ENCODE measurements around the gene WDR6. TPM values are rescaled to one million over a fixed set of nuclear protein-coding genes. Genes with fewer than 3 reads are reported as not detected.

Gene WDR6
- total RNA-seq, 2 experiments from 2014 or later, result 132 to 134 TPM

DNA sequence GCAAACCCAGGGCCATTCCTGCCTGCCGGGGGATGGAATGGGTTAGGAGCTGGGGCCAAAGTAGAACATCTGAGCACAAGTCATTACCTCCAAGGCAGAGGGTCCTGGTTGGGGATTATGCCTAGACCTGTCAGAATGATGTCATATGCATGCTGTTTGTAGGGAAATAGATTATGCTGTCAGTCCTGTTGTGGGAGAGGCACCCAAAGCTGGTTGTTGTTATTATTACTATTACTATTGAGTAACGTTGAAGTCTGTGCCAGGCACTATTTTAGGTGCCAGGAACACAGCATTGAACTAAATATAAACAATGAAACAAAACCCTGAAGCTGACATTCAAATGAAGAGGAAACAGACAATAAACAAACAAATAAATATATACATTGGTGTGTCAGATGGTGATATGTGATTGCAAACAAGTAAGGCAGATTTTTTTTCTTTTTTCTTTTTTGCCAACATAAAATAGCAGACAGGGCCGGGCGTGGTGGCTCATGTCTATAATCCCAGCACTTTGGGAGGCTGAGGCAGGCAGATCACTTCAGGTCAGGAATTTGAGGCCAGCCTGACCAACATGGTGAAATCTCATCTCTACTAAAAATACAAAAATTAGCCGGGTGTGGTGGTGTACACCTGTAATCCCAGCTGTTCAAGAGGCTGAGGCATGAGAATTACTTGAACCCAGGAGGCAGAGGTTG lies 15.2 kb upstream of the WDR6 start:
- peak overlapping the region; percentile 85 for H3K4me3 Mint-ChIP-seq
- intact Hi-C loops (cut with DNase I, micrococcal nuclease), result loop anchor here in 1 of 2 experiments (2.0 kb wide), 1 partner anchor 15 kb away; the partner anchor contains the start of gene WDR6
- no peak for TF ChIP-seq CTCF (IDR thresholded peaks at IDR 0.05)
- no peak for ATAC-seq (ENCODE audit: poor library complexity)
- peak overlapping the region; percentile 52 to 71 for H3K27ac ChIP-seq (ENCODE audit: low read depth in 1 of 2, low read length in 2 of 2)
- no peak for DNase-seq
- peaks cover 11% of the 10 kb centered on the region for H3K36me3 ChIP-seq (ENCODE audit: insufficient read depth, low read length)
- H3K27me3 Mint-ChIP-seq, result no peaks in the 10 kb centered on the region
- H3K4me3 ChIP-seq (ENCODE audit: low read length), result peak overlapping the region; percentile 81
- ChIA-PET POLR2A (interaction anchor here (1.0 to 7.2 kb wide), 7 partner anchors 16 to 348 kb away, joined by 3 to 146 read pairs (median 43); partner anchors contain the start of genes DALRD3, IMPDH2, NDUFAF3 and QRICH1), CTCF (interaction anchor here (2.3 to 6.6 kb wide), 2 partner anchors 15 to 30 kb away, joined by 14 to 100 read pairs; partner anchors contain the start of genes NDUFAF3 and WDR6)
- H3K9me3 Mint-ChIP-seq, result no peaks in the 10 kb centered on the region
- H3K27ac Mint-ChIP-seq, result peak overlapping the region; percentile 94
- peaks cover 40% of the 10 kb centered on the region for H3K4me1 Mint-ChIP-seq (ENCODE audit: low read depth)
- no peaks in the 10 kb centered on the region for H3K9me3 ChIP-seq (ENCODE audit: control insufficient read depth in 1 of 2, insufficient read depth in 1 of 2, low read length in 2 of 2)
- peaks cover 29% of the 10 kb centered on the region for H3K36me3 Mint-ChIP-seq (ENCODE audit: low read depth)
- peaks cover 48% of the 10 kb centered on the region for H3K4me1 ChIP-seq (ENCODE audit: insufficient read depth, low read length)
- no peaks in the 10 kb centered on the region for H3K27me3 ChIP-seq (ENCODE audit: control insufficient read depth in 1 of 2, insufficient read depth in 2 of 2, low read length in 2 of 2)

DNA sequence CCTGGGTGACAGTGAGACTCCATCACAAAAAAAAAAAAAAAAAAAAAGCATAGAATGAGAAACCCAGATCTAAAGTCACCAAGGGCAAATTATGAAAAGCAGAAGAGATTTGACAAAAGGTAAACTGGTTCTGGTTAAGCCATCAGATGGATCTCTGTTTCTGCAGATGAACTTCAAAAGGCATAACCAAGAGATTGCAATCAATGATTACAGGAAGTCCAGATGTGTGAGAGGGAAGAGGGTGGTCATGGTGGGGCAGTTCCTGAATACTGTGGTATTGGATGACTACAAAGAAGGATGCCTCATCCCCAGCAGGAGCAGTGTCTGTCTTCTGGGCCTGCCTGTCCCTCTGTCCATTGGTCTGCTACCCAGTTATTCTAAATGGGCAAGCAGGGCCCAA lies 13.4 kb upstream of the WDR6 start:
- no peak overlapping the region for H3K4me3 ChIP-seq (ENCODE audit: low read length)
- H3K27me3 Mint-ChIP-seq, result no peaks in the 10 kb centered on the region
- no peaks in the 10 kb centered on the region for H3K27me3 ChIP-seq (ENCODE audit: control insufficient read depth in 1 of 2, insufficient read depth in 2 of 2, low read length in 2 of 2)
- H3K36me3 ChIP-seq (ENCODE audit: insufficient read depth, low read length), result peaks cover 11% of the 10 kb centered on the region
- peaks cover 37% of the 10 kb centered on the region for H3K4me1 ChIP-seq (ENCODE audit: insufficient read depth, low read length)
- DNase-seq (no peak), ATAC-seq (ENCODE audit: poor library complexity) (no peak)
- ChIA-PET POLR2A (interaction anchor here (2.6 kb wide), 1 partner anchor 14 kb away, joined by 13 read pairs; the partner anchor contains the start of gene WDR6), CTCF (no interaction called here)
- peaks cover 24% of the 10 kb centered on the region for H3K36me3 Mint-ChIP-seq (ENCODE audit: low read depth)
- no peaks in the 10 kb centered on the region for H3K9me3 Mint-ChIP-seq
- intact Hi-C loops (cut with DNase I, micrococcal nuclease), result no loop called here
- H3K27ac Mint-ChIP-seq, result no peak overlapping the region
- H3K4me3 Mint-ChIP-seq, result no peak overlapping the region
- no peak for TF ChIP-seq CTCF (IDR thresholded peaks at IDR 0.05)
- H3K27ac ChIP-seq (ENCODE audit: low read depth in 1 of 2, low read length in 2 of 2), result no peak overlapping the region
- peaks cover 33% of the 10 kb centered on the region for H3K4me1 Mint-ChIP-seq (ENCODE audit: low read depth)
- no peaks in the 10 kb centered on the region for H3K9me3 ChIP-seq (ENCODE audit: control insufficient read depth in 1 of 2, insufficient read depth in 1 of 2, low read length in 2 of 2)

- H3K9me3 Mint-ChIP-seq, result no peaks in the 10 kb centered on the region
- H3K4me1 ChIP-seq (ENCODE audit: insufficient read depth, low read length), result peaks cover 15% of the 10 kb centered on the region
- intact Hi-C loops (cut with DNase I, micrococcal nuclease), result no loop called here
- H3K4me1 Mint-ChIP-seq (ENCODE audit: low read depth), result peaks cover 14% of the 10 kb centered on the region
- no peak overlapping the region for H3K27ac ChIP-seq (ENCODE audit: low read depth in 1 of 2, low read length in 2 of 2)
- no peak overlapping the region for H3K27ac Mint-ChIP-seq
- no peak overlapping the region for H3K4me3 Mint-ChIP-seq
- H3K4me3 ChIP-seq (ENCODE audit: low read length), result no peak overlapping the region
- H3K27me3 Mint-ChIP-seq, result no peaks in the 10 kb centered on the region
- H3K27me3 ChIP-seq (ENCODE audit: control insufficient read depth in 1 of 2, insufficient read depth in 2 of 2, low read length in 2 of 2), result no peaks in the 10 kb centered on the region
- no peak for DNase-seq
- ATAC-seq (ENCODE audit: poor library complexity), result no peak
- ChIA-PET POLR2A (interaction anchor here (0.8 kb wide), 1 partner anchor 11 kb away, joined by 3 read pairs; the partner anchor contains the start of gene WDR6), CTCF (interaction anchor here (0.9 kb wide), 1 partner anchor 9 kb away, joined by 3 read pairs; no protein-coding TSS in a partner anchor)
- no peaks in the 10 kb centered on the region for H3K9me3 ChIP-seq (ENCODE audit: control insufficient read depth in 1 of 2, insufficient read depth in 1 of 2, low read length in 2 of 2)
- peaks cover 17% of the 10 kb centered on the region for H3K36me3 Mint-ChIP-seq (ENCODE audit: low read depth)
- H3K36me3 ChIP-seq (ENCODE audit: insufficient read depth, low read length), result peaks cover 11% of the 10 kb centered on the region
- no peak for TF ChIP-seq CTCF (IDR thresholded peaks at IDR 0.05)
Measured at GRCh38 chr3:48996640-48997039, 10.6 kb upstream of the WDR6 start.
